Testis (tissue), 2 donors: Measurements from ENCODE around the gene FAM227A.

ENCODE experiments used
- POLR2A ChIP-seq: fragments of 450-650 bp; IDR thresholded peaks from one replicate; pipeline ENCODE4 v1.6.1; 2017; ENCODE audit warnings: antibody characterized with exemption, mild to moderate bottlenecking, moderate library complexity
- TF ChIP-seq, protein P1 (sequence below), 3 experiments: fragments of 450-650 bp in 2 of 3; fragments of 200-600 bp in 1 of 3; sonication (generic) in 1 of 3; IDR thresholded peaks; one replicate each; pipeline ENCODE4 v1.5.1; 2016 to 2019; ENCODE audit warnings: antibody characterized with exemption in 3 of 3, mild to moderate bottlenecking in 2 of 3, moderate library complexity in 1 of 3

DNA sequence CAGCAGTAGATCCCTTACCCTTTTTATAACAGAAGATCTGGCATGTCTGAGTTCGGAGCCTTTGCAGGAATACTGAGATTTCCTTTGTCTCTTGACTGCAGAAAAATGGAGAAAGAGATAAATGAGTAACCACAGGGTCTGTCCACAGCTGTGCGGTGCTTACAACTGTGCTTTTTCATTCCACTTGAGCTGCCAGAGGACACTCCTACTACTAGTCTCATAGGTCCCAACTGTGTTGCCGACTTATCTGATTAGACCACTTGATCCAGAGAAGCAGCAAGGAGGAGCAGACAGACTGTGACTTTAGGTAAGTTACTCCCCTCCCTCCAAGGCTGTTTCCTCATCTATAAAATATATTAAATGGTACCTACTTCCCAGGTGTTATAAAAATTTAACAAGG, 17.5 kb downstream of the FAM227A start:
- TF ChIP-seq, protein P1, sequence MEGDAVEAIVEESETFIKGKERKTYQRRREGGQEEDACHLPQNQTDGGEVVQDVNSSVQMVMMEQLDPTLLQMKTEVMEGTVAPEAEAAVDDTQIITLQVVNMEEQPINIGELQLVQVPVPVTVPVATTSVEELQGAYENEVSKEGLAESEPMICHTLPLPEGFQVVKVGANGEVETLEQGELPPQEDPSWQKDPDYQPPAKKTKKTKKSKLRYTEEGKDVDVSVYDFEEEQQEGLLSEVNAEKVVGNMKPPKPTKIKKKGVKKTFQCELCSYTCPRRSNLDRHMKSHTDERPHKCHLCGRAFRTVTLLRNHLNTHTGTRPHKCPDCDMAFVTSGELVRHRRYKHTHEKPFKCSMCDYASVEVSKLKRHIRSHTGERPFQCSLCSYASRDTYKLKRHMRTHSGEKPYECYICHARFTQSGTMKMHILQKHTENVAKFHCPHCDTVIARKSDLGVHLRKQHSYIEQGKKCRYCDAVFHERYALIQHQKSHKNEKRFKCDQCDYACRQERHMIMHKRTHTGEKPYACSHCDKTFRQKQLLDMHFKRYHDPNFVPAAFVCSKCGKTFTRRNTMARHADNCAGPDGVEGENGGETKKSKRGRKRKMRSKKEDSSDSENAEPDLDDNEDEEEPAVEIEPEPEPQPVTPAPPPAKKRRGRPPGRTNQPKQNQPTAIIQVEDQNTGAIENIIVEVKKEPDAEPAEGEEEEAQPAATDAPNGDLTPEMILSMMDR (IDR thresholded peaks at IDR 0.05) = no peak
- no peak for TF ChIP-seq POLR2A
